Activated naive CD8-positive, alpha-beta T cell treated with anti-CD3 and anti-CD28 coated beads, Interleukin-2, amount 10 ng/mL, durations not matched to agents 7 days and 5 days (primary cell): ENCODE results near the gene GABRR2. TPM values are rescaled to one million over a fixed set of nuclear protein-coding genes. Genes with fewer than 3 reads are reported as not detected.
"Not testable (repeated sequence)": the region's sequence is repeated elsewhere in the genome, so short reads cannot be mapped to it uniquely, and the experiment has no call there.

Experiments used
- ATAC-seq: fragments of 150-1000 bp; cut with Tn5 transposase; one replicate; pipeline ENCODE4 v1.10.0; 2021; ENCODE audit warnings: low read depth, moderate library complexity
- POLR2A ChIA-PET: fragments of 350-600 bp; sonication (Branson Sonifier 250); formaldehyde crosslinking; loops from one replicate; lab custom pipeline; 2021; ENCODE audit warnings: antibody characterized with exemption; lab: Charles Lee
- DNase-seq: peaks from one replicate; pipeline ENCODE4 v3.0.0; 2021
- H3K27ac Mint-ChIP-seq: one replicate; pipeline ENCODE4 v1.8.0; 2022; ENCODE audit warnings: mild to moderate bottlenecking, mixed read lengths
- H3K27me3 Mint-ChIP-seq: one replicate; pipeline ENCODE4 v1.8.0; 2022; ENCODE audit warnings: mild to moderate bottlenecking, moderate library complexity, mixed read lengths
- H3K36me3 Mint-ChIP-seq: one replicate; pipeline ENCODE4 v1.8.0; 2021; ENCODE audit warnings: mild to moderate bottlenecking, mixed read lengths
- H3K4me1 Mint-ChIP-seq: one replicate; pipeline ENCODE4 v1.8.0; 2021; ENCODE audit warnings: mixed read lengths
- H3K4me3 Mint-ChIP-seq: one replicate; pipeline ENCODE4 v1.8.0; 2022; ENCODE audit warnings: mild to moderate bottlenecking, moderate library complexity, mixed read lengths
- H3K9me3 Mint-ChIP-seq: one replicate; pipeline ENCODE4 v1.8.0; 2021; ENCODE audit warnings: mixed read lengths
- total RNA-seq, 2 experiments: library from RNA; stranded (reverse); gene quantifications; one replicate each; pipeline ENCODE4 v1.2.3, GENCODE V29; 2021

Gene GABRR2
- total RNA-seq, 2 experiments from 2014 or later, result 0.74 to 0.75 TPM

DNA sequence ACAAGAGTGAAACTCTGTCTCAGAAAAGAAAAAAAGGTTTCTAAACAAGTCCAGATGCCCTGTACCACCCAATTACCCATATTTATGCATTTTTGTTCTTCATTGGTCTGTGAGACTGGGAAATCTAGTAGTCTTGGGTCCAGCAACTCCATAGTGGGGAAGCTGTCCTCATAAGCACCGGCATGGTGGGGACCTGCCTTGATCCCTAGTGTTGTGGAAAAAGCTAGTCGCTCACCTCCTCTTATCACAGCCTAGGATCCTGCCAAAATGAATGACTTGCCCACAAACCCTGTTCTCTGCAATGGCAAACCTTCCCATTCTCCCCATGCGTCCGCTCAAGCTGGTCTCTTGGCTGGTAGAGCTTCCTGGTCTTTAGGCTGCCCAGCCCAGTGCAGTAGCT lies 59.7 kb downstream of the GABRR2 start:
- POLR2A ChIA-PET, result interaction anchor here (0.6 kb wide), 1 partner anchor 125 kb away, joined by 4 read pairs; no protein-coding TSS in a partner anchor
- no peak for DNase-seq
- no peak overlapping the region for H3K4me3 Mint-ChIP-seq
- H3K27ac Mint-ChIP-seq, result no peak overlapping the region
- H3K4me1 Mint-ChIP-seq, result peaks cover 3% of the 10 kb centered on the region
- no peaks in the 10 kb centered on the region for H3K9me3 Mint-ChIP-seq
- ATAC-seq, result no peak
- H3K27me3 Mint-ChIP-seq, result peaks cover 9% of the 10 kb centered on the region
- no peaks in the 10 kb centered on the region for H3K36me3 Mint-ChIP-seq

DNA sequence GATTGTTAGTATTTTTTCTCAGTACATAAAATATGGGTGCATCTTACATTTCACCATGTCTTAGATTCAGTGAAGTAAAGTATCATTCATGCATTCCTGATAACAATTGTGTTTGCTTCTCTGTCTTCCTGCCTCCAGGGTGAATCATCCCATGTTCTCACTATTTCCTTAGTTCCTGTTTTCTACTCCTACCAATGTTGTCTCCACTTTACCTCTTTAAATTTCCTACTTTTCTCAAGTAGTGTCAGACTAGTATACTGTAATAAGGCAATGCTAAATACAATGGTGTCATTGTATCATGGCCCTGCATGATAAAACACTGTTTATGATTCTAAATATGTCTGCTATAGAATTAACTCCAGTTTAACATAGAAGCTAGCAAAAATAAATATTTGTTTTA lies 60.5 kb downstream of the GABRR2 start:
- Mint-ChIP-seq H3K27me3 (peaks cover 9% of the 10 kb centered on the region), H3K36me3 (no peaks in the 10 kb centered on the region), H3K4me3 (no peak overlapping the region), H3K4me1 (peaks cover 3% of the 10 kb centered on the region), H3K9me3 (no peaks in the 10 kb centered on the region), H3K27ac (no peak overlapping the region)
- DNase-seq, result no peak
- ATAC-seq, result no peak
- POLR2A ChIA-PET, result interaction anchor here (0.6 kb wide), 1 partner anchor 126 kb away, joined by 4 read pairs; no protein-coding TSS in a partner anchor

DNA sequence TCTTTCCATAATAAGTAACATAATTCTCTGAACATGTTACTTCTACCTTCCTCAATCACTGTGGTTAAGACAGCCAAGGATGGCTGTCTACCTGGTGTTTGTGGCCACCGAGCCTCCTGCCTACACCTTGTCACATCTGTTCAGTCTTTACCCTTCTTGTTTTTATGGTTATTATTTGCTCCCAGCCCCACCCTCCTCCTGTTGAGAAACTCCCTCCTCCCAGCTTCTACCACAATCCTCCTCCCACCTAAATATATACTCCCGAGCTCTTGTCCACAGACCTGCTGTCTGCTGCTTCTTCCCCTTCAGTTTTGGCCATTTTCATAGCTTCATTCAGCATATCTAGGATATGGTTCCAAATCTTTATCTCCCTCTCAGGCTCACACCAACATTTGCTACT lies 62.2 kb downstream of the GABRR2 start:
- no peaks in the 10 kb centered on the region for H3K9me3 Mint-ChIP-seq
- DNase-seq, result no peak
- POLR2A ChIA-PET, result no interaction called here

DNA sequence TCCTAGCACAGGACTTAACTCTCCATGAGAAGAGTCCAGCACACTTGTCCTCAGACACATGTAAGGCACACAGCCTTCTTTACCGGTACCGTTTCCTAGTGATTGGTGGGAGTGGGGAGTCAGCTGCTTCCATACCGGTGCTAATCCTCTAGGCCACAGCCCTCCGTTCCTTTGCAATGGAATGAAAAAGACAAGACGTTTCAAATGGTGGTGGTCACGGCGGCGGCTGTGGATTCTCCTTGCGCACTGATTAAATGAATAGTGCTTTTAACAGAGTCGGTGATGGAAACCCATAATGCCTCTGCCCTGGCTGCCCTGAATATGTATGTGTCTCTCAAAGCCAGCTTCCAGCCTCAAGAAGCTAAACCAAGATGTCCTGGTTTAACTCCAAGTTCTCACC lies 63.1 kb downstream of the GABRR2 start:
- H3K27ac Mint-ChIP-seq, result no peak overlapping the region
- H3K4me3 Mint-ChIP-seq, result no peak overlapping the region

More for the DNA sequence above, 62.2 kb downstream of the GABRR2 start:
- Mint-ChIP-seq H3K27me3 (peaks cover 11% of the 10 kb centered on the region), H3K4me1 (peaks cover 3% of the 10 kb centered on the region), H3K27ac (no peak overlapping the region), H3K4me3 (no peak overlapping the region), H3K36me3 (no peaks in the 10 kb centered on the region)
- ATAC-seq, result no peak

DNA sequence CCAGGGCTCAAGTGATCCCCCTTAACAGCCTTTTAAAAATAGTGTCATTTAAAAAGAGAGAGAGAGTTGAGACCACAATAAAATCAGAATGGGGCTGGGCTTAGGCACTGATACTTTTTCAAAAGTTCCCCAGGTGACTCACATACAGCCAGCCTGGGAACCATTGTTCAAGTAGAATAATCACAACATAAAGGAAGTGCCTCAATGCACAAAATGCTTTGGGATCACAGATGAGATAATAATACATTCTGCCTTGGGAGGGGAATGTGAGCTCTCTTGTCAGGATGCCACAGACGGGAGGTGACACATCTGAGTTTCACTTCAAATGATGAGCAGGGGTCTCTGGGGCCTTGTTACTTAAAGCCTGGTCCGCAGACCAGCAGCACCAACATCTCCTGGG lies 63.9 kb downstream of the GABRR2 start:
- POLR2A ChIA-PET, result no interaction called here
- DNase-seq (no peak), ATAC-seq (no peak)
- H3K36me3 Mint-ChIP-seq, result no peaks in the 10 kb centered on the region
- H3K4me3 Mint-ChIP-seq, result no peak overlapping the region
- no peak overlapping the region for H3K27ac Mint-ChIP-seq
- no peaks in the 10 kb centered on the region for H3K9me3 Mint-ChIP-seq
- peaks cover 3% of the 10 kb centered on the region for H3K4me1 Mint-ChIP-seq
- H3K27me3 Mint-ChIP-seq, result peaks cover 11% of the 10 kb centered on the region

More for the DNA sequence above, 63.1 kb downstream of the GABRR2 start:
- H3K27me3 Mint-ChIP-seq, result peaks cover 11% of the 10 kb centered on the region
- DNase-seq (no peak), ATAC-seq (no peak)
- H3K36me3 Mint-ChIP-seq, result no peaks in the 10 kb centered on the region
- no peaks in the 10 kb centered on the region for H3K9me3 Mint-ChIP-seq
- peaks cover 3% of the 10 kb centered on the region for H3K4me1 Mint-ChIP-seq
- POLR2A ChIA-PET, result no interaction called here

DNA sequence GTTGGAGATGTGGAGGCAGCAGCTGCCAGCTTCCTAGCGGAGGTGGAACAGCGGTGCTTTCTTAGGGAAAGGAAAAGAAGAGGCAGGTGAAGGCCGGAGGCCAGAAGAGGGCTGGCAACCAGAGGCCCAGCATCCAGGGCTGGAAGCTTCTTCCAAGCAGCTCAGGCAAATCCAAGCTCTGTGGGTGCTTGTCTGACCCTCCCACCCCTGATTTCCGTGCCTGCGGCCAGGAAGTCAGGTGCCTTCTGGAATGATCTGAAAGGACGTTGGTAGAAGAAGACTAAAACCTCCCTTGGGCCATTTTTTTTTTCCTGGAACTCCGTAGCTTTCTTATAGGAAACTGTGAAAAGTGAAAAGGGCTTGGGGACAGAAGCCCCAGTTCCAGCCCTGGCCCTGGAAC lies 64.9 kb downstream of the GABRR2 start:
- H3K36me3 Mint-ChIP-seq, result no peaks in the 10 kb centered on the region
- DNase-seq, result no peak
- peaks cover 13% of the 10 kb centered on the region for H3K27me3 Mint-ChIP-seq
- no peak overlapping the region for H3K27ac Mint-ChIP-seq
- ATAC-seq, result no peak
- no peaks in the 10 kb centered on the region for H3K9me3 Mint-ChIP-seq
- POLR2A ChIA-PET, result interaction anchor here (0.5 kb wide), 2 partner anchors 27 to 106 kb away, joined by 3 to 4 read pairs; no protein-coding TSS in a partner anchor
- H3K4me3 Mint-ChIP-seq, result no peak overlapping the region
- H3K4me1 Mint-ChIP-seq, result peaks cover 3% of the 10 kb centered on the region

DNA sequence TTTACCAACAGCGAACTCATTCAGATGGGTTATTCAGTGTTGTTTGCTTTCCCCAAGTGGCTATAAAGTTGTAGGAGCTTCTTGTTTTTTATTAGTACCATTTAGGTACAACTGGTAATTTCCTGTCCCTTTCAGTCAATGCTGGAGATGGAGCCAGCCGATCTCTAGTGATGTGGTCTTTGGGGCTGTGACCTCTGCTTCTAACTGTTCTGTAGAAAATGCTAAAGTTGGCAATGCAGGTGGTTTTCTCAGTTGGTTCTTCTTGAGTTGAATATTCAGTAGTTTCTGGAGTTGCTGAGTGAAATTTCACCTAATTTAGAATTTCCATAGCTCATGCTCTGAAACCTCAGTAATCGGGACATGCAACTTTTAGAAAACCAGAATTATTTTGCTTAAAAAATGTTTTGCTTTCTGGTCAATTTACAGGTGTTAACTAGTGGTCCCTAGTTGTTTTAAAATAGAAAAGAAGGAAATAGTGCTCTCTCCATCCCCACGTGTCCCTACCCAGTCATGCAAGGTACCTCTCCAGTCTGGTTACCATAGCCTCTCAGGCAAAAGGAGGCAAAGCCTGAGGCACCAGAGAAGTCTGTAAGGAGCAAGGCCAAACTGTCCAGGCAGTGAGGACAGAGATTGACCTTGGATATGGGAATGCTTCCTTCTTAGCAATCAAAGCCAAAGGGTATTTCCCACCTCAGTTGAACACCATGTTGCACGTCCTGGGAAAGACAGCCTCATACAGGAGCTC lies 70.7 kb downstream of the GABRR2 start:
- no peak overlapping the region for H3K27ac Mint-ChIP-seq
- no peak overlapping the region for H3K4me3 Mint-ChIP-seq
- no peak for ATAC-seq
- H3K27me3 Mint-ChIP-seq, result peaks cover 23% of the 10 kb centered on the region
- H3K4me1 Mint-ChIP-seq, result peaks cover 28% of the 10 kb centered on the region
- POLR2A ChIA-PET, result no interaction called here
- H3K36me3 Mint-ChIP-seq, result no peaks in the 10 kb centered on the region
- H3K9me3 Mint-ChIP-seq, result no peaks in the 10 kb centered on the region
- DNase-seq, result no peak

DNA sequence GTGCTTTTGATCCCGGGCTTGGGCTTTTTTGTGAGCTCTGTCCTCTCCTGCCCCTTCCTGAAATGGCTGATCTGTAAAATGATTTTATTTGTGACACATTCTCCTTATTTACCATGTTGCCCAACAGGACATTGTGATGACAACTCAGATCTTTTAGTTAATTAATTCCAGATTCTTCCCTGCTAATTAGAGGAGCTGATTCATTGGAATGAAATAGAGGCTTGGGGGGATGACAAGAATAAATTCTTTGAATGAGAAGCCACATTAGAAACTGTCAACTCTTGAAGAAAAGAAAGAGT lies 71.8 kb downstream of the GABRR2 start:
- peaks cover 34% of the 10 kb centered on the region for H3K4me1 Mint-ChIP-seq
- H3K9me3 Mint-ChIP-seq, result no peaks in the 10 kb centered on the region
- H3K36me3 Mint-ChIP-seq, result peaks cover 2% of the 10 kb centered on the region
- POLR2A ChIA-PET, result no interaction called here
- peaks cover 25% of the 10 kb centered on the region for H3K27me3 Mint-ChIP-seq
- H3K27ac Mint-ChIP-seq, result no peak overlapping the region
- H3K4me3 Mint-ChIP-seq, result no peak overlapping the region
- no peak for DNase-seq
- no peak for ATAC-seq

DNA sequence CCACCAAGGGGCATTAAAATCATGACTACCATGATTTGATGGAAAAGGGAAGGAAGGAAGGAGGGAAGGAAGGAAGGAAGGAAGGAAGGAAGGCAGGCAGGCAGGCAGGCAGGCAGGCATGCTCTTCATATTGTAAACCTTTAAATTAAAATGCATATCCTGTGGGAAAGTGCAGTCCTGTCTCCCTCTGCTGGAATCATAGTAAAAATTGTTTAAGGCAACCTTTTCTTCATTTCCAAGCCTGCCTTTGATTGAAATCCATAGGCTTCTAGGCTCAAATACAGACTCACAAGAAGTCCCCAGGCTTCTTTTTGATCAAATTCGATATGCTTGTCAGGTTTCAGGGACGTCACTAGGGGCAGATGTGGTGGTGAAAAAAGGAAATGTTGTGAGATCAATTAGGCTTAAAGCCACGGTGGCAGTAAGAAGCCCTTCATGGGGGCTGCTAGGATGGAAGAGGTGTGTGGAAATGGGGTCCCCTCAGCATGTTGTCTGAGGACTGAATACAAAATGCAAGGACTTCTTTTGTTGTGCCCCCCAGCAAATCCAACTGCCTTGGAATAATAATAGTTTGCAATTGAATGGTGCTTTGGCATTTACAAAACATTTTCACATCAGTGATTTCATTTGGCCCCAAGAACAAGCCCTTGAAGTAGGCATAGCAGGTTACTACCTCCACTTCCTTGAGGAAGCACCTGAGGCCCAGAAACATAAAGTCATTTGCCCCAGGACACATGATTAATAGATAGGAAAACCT lies 72.3 kb downstream of the GABRR2 start:
- H3K27ac Mint-ChIP-seq, result no peak overlapping the region
- peaks cover 3% of the 10 kb centered on the region for H3K36me3 Mint-ChIP-seq
- ATAC-seq (peak; percentile 7), DNase-seq (no peak)
- H3K4me3 Mint-ChIP-seq, result no peak overlapping the region
- peaks cover 25% of the 10 kb centered on the region for H3K27me3 Mint-ChIP-seq
- POLR2A ChIA-PET, result no interaction called here
- peaks cover 34% of the 10 kb centered on the region for H3K4me1 Mint-ChIP-seq
- H3K9me3 Mint-ChIP-seq, result no peaks in the 10 kb centered on the region

DNA sequence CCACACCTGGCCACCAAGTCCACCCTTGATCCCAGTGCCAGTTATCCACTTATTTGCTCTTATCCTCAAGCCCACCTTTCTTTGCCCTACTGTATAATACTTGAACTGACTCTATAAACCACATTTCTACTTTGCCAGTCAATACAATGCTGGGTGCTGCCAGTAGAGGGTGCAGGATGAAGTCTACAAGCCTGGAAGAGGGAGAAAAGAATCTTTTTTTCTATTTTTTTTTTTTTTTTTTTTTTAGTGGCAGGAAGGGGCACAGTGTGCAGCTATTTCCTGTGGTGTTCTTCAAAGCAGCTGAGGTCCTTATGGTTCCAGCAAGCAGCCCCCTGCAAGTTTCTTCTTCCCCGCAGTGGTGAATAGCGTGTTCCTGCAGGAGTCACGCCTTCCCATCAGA lies 75.8 kb downstream of the GABRR2 start:
- Mint-ChIP-seq H3K4me3 (peak overlapping the region; percentile 7), H3K27ac (no peak overlapping the region), H3K4me1 (peaks cover 33% of the 10 kb centered on the region), H3K36me3 (peaks cover 3% of the 10 kb centered on the region), H3K27me3 (peaks cover 37% of the 10 kb centered on the region), H3K9me3 (peaks cover 15% of the 10 kb centered on the region)
- peak; percentile 93 for ATAC-seq
- peak; percentile 40 for DNase-seq
- POLR2A ChIA-PET, result interaction anchor here (0.6 kb wide), 1 partner anchor 93 kb away, joined by 3 read pairs; no protein-coding TSS in a partner anchor

DNA sequence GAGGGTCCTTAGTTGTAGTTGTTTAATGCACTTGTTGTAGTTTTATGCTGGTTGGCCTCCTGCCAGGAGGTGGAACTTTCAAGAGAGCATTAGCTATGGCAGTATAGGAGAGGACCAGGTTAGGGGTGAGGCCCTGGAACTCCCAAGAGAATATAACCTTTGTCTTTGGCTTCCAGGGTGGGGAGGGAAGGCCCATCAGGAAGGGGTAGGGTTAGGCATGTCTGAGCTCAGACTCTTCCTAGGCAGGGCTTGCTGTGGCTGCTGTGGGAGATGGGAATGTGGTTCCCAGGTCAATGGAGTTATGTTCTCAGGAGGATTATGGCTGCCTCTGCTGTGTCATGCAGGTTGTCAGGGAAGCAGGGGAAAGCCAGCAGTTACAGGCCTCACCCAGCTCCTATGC lies 77.9 kb downstream of the GABRR2 start:
- H3K36me3 Mint-ChIP-seq, result peaks cover 3% of the 10 kb centered on the region
- H3K4me3 Mint-ChIP-seq, result no peak overlapping the region

DNA sequence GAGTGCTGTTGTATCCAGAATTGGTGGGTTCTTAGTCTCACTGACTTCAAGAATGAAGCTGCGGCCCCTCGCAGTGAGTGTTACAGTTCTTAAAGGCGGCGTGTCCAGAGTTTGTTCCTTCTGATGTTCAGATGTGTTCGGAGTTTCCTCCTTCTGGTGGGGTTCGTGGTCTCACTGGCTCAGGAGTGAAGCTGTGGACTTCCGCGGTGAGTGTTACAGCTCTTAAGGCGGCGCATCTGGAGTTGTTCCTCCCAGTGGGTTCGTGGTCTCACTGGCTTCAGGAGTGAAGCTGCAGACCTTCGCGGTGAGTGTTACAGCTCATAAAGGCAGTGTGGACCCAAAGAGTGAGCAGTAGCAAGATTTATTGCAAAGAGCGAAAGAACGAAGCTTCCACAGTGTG lies 81.5 kb downstream of the GABRR2 start:
- H3K4me3 Mint-ChIP-seq, result peak overlapping the region; percentile 72
- ATAC-seq, POLR2A ChIA-PET: not testable (repeated sequence)

More for the DNA sequence above, 77.9 kb downstream of the GABRR2 start:
- Mint-ChIP-seq H3K9me3 (peaks cover 15% of the 10 kb centered on the region), H3K4me1 (peaks cover 24% of the 10 kb centered on the region), H3K27ac (no peak overlapping the region), H3K27me3 (peaks cover 42% of the 10 kb centered on the region)
- POLR2A ChIA-PET, result no interaction called here
- ATAC-seq (no peak), DNase-seq (no peak)

DNA sequence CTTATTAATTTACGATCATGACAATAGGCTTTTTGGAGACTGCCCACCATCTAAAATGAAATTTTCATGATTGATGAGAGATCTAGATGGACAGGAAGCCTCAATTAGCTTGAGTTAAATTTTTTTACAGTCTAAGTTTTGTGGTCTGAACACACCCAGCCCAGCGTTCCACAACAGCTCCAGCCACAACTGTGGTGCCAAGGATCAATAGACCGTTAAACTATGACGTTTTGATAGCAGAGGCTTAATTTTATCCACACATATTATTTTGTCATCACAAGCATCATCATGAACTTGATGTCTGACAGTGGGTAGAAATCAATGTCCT lies 92.4 kb downstream of the GABRR2 start:
- Mint-ChIP-seq H3K4me1 (no peaks in the 10 kb centered on the region), H3K36me3 (no peaks in the 10 kb centered on the region), H3K27me3 (peaks cover 9% of the 10 kb centered on the region), H3K27ac (no peak overlapping the region), H3K9me3 (no peaks in the 10 kb centered on the region), H3K4me3 (no peak overlapping the region)
- DNase-seq, result no peak
- POLR2A ChIA-PET, result interaction anchor here (0.7 kb wide), 1 partner anchor 28 kb away, joined by 3 read pairs; no protein-coding TSS in a partner anchor
- no peak for ATAC-seq

More for the DNA sequence above, 81.5 kb downstream of the GABRR2 start:
- Mint-ChIP-seq H3K27me3 (peaks cover 43% of the 10 kb centered on the region), H3K9me3 (peaks cover 18% of the 10 kb centered on the region)
- not testable (repeated sequence) for H3K4me1 Mint-ChIP-seq, H3K27ac Mint-ChIP-seq, H3K36me3 Mint-ChIP-seq, DNase-seq
